GM18873 (cell line): Measurements from ENCODE around the gene AK9.
"Not testable (repeated sequence)": the region's sequence is repeated elsewhere in the genome, so short reads cannot be mapped to it uniquely, and the experiment has no call there.

Source experiments
- ATAC-seq: cut with Tn5 transposase; IDR thresholded peaks from one replicate; pipeline ENCODE4 v1.9.1; 2021; ENCODE audit warnings: mild to moderate bottlenecking, moderate library complexity, moderate number of reproducible peaks; ENCODE audit not compliant: unreplicated experiment, low FRiP score

The AK9 gene

GRCh38 chr6:109628158-109629000, 62.6 kb downstream of the AK9 start:
- ATAC-seq, result no peak

GRCh38 chr6:109626311-109626710, 64.7 kb downstream of the AK9 start:
- ATAC-seq, result no peak

DNA sequence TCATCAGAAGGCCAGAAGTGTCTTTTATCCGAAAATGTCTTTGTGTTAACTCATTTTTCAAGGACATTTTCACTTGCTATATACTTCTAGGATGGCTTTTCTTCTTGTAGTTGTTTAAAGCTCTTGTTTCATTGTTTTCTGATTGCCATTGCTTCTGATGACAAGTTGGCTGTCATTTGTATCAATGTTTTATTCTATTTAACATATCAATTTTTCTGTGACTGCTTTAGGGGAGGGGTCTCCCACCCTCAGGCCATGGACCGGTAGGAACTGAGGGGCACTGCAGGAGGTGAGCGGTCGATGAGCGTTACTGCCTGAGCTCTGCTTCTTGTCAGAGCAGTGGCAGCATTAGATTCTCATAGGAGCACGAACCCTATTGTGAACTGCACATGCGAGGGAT, 65.8 kb downstream of the AK9 start:
- ATAC-seq, result no peak

- ATAC-seq, result no peak
Measured at GRCh38 chr6:109623288-109623687, 67.7 kb downstream of the AK9 start.

DNA sequence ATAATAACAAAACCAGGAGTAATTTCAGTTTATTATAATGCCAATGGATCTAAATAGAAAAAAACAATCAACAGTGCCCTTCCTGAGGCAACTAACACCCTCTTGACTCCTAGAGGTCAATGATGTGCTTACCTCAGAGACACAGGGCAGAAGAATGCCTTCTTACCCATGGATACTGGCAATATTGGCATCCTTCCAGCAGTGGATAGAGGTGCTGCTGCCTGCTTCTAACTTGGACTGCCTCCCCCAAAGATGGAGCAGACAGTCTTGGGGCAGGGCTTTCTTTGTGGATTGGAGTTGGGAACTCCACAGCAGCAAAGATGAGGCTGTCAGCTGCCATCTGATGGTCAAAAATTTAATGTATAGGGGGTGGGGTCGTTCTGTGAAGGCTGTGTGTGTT, 78.7 kb downstream of the AK9 start:
- no peak for ATAC-seq

GRCh38 chr6:109611502-109611901, 79.5 kb downstream of the AK9 start:
- ATAC-seq, result no peak

- no peak for ATAC-seq
Measured at GRCh38 chr6:109610590-109610989, 80.4 kb downstream of the AK9 start.

- ATAC-seq, result no peak
Measured at GRCh38 chr6:109609737-109610136, 81.3 kb downstream of the AK9 start.

DNA sequence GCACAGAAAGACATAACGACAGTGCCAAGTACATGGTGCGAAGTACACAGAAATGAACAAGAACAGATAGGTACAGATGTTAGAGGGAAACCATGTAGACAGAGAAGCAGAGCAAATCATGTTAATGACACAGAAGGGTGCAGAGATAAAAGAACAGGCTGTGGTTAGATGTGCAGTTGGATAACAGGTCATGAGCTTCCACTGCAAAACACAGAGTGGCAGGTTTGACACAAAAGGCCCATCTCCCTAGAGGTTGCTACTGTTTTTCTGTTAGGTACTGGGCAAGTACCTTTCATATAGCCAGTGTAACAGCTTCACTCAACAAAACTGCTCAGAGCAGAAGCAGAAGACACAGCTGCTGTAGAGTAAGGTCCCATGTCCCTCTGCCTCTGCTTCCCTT, 84.6 kb downstream of the AK9 start:
- no peak for ATAC-seq

GRCh38 chr6:109595998-109596397, 95.0 kb downstream of the AK9 start:
- ATAC-seq, result no peak

GRCh38 chr6:109580519-109580918, 110.5 kb downstream of the AK9 start:
- ATAC-seq, result no peak

- ATAC-seq, result no peak
Measured at GRCh38 chr6:109579361-109579760, 111.6 kb downstream of the AK9 start.

GRCh38 chr6:109569901-109570300, 121.1 kb downstream of the AK9 start:
- not testable (repeated sequence) for ATAC-seq

GRCh38 chr6:109561844-109562243, 129.2 kb downstream of the AK9 start:
- ATAC-seq, result no peak

DNA sequence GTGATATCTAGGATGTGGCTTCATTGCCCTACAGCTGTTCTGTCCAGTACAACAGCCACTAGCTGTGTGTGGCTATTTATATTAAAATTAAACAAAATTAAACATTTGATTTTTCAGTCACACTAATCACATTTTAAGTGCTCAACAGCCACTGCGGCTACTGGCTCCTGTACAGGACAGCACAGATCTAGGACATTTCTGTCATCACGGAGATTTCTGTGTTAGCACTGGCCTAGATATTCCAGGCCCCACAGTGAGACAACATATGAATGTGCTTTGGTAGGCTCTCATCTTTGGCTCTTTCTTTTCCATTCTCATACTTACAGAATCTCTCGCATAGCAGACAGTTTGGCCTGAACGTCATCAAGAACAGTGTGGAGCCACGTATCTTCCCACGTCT, 159.6 kb downstream of the AK9 start:
- ATAC-seq, result no peak

- no peak for ATAC-seq
Measured at GRCh38 chr6:109527989-109528388, 163.0 kb downstream of the AK9 start.

- ATAC-seq, result no peak
Measured at GRCh38 chr6:109526905-109527628, 163.9 kb downstream of the AK9 start.

- ATAC-seq, result no peak
Measured at GRCh38 chr6:109524129-109524528, 166.9 kb downstream of the AK9 start.

DNA sequence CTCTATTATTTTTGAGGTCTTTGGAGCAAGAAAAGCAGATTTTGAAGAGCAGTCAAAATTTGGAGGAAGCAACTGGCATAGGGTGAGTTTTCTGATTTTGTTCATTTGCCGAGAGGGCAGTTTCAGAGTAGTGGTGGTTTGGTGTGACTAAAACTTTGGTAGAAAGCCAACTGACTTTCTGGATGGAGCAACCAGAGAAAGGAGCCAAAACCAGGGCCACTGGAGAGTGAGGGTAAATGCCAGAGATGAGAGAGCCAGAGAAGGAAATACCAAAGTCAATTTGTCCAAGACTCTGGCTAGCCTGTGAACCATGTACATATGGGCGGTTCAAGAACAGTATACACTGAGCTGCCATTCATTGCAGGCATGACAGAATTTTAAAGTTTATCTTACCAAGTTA, 167.5 kb downstream of the AK9 start:
- ATAC-seq, result no peak

DNA sequence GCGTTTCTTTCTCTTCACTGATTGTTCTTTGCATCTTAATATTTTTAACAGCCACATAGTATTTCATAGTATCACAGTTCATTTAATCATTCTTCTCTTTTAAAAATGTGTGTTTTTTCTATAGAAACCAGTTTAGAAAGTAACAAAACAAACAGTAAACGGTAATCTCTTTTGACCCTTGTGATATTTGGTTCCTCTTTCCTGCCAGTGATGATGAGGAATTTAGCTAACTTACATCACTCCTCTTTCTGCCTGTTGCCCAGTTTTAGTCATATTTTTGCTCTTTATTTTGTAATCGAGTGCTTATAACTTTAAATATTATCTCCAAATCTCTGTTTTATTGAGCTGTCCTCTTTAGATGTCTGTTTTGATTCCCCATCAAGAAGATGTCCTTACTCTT, 169.9 kb downstream of the AK9 start:
- no peak for ATAC-seq

DNA sequence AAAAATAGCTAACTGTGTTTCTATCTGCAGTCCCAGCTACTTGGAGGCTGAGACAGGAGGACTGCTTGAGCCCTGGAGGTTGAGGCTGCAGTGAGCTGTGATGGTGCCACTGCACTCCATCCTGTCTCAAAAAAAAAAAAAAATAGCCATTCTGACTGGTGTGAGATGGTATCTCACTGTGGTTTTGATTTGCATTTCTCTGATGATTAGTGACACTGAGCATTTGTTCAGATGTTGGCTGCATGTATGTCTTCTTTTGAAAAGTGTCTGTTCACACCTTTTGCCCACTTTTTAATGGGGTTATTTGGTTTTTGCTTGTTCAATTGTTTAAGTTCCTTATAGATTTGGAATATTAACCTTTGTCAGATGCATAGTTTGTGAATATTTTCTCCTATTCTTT, 171.4 kb downstream of the AK9 start:
- not testable (repeated sequence) for ATAC-seq

DNA sequence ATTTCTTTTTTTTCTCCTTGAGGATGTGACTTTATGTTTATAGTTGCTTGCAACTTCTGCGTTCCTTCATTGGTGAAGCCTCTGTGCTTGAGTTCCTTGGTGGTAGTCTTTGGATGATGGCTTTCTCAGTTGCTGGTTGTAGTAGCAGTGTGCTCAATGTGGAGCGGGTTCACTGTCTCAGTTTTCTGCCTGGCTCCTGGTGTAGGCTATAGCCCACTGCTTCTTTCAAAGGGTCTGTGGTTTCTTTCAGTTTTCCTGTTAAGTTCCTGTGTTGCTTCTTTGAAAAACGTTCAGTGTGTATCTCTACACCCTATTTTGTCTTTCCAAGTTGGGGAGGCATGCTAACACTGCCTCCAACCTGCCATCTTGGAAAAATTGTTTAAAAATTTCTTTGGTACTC, 174.1 kb downstream of the AK9 start:
- no peak for ATAC-seq
